MM.1S (cell line): ENCODE results near the gene ZKSCAN3.

Experiments
- CTCF ChIP-seq: fragments of 300-600 bp; sonication (generic); IDR thresholded peaks from 2 replicates; pipeline ENCODE4 v1.5.1; 2016; ENCODE audit warnings: antibody characterized with exemption, low read length, mixed read lengths
- EZH2 ChIP-seq: fragments of 300-600 bp; sonication (generic); optimal IDR thresholded peaks from 2 replicates; pipeline ENCODE3; 2017; ENCODE audit warnings: low read depth, mild to moderate bottlenecking, antibody characterized with exemption, low read length, mixed read lengths
- EZH2phosphoT487 ChIP-seq: fragments of 300-600 bp; sonication (generic); IDR thresholded peaks from 2 replicates; pipeline ENCODE4 v1.6.1; 2018; ENCODE audit warnings: antibody characterized with exemption, low read length

DNA sequence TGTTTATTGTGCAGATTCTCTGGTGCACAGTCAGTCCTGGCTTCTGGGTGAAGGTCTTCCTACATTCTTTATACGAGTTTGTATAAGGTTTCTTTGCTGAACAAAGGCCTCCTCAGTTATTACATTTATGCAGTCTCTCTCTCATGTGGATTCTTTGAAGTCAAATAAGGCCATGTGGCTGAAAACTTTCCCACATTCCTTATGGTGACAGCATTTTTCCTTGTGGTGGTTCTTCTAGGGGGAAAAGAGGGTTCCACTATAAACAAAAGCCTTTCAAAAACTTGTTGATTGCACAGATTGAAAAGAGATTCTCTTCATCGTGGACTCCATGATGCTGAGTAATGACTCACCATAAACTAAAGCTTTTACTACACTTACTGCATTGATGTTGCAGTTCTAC, 30.6 kb downstream of the ZKSCAN3 start:
- TF ChIP-seq CTCF (no peak), EZH2phosphoT487 (no peak), EZH2 (no peak)
